ENCODE measurements around the gene SUGP2. TPM values are rescaled to one million over a fixed set of nuclear protein-coding genes. Genes with fewer than 3 reads are reported as not detected.

SUGP2 gene
- total and polyA plus RNA-seq, 2 of the 13 experiments (the other 11 are each of a cell fraction or from before 2014, with no cell fraction given): 40.6 to 57.7 TPM

DNA sequence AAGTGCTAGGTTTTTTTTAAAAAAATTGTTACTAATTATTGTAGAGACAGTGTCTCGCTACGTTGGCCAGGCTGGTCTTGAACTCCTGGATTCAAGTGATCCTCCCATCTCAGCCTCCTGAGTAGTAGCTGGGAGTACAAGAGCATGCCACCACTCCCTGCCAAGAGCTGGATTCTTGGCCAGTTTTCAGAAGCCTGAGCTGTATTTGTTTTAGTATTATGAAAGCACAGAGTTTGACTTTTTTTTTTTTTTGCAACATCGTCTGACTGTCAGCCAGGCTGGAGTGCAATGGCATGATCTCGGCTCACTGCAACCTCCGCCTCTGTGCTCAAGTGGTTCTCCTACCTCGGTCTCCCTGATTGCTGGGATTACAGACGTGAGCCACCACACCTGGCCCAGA lies 7.1 kb upstream of the SUGP2 start (continued):
- TF ChIP-seq, protein P1, sequence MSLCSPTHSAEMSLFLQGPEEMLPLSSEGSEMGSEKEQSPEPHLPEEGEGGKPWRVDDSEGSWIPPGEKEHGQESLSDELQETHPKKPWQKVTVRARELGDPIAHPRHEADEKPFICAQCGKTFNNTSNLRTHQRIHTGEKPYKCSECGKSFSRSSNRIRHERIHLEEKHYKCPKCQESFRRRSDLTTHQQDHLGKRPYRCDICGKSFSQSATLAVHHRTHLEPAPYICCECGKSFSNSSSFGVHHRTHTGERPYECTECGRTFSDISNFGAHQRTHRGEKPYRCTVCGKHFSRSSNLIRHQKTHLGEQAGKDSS (CRISPR knock-in tag; IDR thresholded peaks at IDR 0.05; ENCODE audit: borderline replicate concordance, low read depth): no peak
- TF ChIP-seq, protein P2, sequence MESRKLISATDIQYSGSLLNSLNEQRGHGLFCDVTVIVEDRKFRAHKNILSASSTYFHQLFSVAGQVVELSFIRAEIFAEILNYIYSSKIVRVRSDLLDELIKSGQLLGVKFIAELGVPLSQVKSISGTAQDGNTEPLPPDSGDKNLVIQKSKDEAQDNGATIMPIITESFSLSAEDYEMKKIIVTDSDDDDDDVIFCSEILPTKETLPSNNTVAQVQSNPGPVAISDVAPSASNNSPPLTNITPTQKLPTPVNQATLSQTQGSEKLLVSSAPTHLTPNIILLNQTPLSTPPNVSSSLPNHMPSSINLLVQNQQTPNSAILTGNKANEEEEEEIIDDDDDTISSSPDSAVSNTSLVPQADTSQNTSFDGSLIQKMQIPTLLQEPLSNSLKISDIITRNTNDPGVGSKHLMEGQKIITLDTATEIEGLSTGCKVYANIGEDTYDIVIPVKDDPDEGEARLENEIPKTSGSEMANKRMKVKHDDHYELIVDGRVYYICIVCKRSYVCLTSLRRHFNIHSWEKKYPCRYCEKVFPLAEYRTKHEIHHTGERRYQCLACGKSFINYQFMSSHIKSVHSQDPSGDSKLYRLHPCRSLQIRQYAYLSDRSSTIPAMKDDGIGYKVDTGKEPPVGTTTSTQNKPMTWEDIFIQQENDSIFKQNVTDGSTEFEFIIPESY (CRISPR knock-in tag; IDR thresholded peaks at IDR 0.05): no peak
- TF ChIP-seq, protein P3, sequence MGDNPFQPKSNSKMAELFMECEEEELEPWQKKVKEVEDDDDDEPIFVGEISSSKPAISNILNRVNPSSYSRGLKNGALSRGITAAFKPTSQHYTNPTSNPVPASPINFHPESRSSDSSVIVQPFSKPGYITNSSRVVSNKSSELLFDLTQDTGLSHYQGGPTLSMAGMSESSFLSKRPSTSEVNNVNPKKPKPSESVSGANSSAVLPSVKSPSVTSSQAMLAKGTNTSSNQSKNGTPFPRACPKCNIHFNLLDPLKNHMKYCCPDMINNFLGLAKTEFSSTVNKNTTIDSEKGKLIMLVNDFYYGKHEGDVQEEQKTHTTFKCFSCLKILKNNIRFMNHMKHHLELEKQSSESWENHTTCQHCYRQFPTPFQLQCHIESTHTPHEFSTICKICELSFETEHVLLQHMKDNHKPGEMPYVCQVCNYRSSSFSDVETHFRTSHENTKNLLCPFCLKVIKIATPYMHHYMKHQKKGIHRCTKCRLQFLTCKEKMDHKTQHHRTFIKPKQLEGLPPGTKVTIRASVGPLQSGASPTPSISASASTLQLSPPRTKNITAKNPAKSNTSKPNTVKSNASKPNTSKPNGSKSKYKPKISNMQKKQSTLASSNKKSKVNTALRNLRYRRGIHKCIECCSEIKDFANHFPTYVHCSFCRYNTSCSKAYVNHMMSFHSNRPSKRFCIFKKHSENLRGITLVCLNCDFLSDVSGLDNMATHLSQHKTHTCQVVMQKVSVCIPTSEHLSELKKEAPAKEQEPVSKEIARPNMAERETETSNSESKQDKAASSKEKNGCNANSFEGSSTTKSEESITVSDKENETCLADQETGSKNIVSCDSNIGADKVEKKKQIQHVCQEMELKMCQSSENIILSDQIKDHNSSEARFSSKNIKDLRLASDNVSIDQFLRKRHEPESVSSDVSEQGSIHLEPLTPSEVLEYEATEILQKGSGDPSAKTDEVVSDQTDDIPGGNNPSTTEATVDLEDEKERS (CRISPR knock-in tag; IDR thresholded peaks at IDR 0.05): peak; percentile 51; the same call in 1 of the 2 replicates
- TF ChIP-seq ZNF674 (CRISPR knock-in tag; IDR thresholded peaks at IDR 0.05; ENCODE audit: low read depth): no peak
- no peak for TF ChIP-seq HNF4A (CRISPR knock-in tag; IDR thresholded peaks at IDR 0.05)
- no peak for TF ChIP-seq ZFP36L1 (CRISPR knock-in tag; IDR thresholded peaks at IDR 0.05)
- TF ChIP-seq, protein P4, sequence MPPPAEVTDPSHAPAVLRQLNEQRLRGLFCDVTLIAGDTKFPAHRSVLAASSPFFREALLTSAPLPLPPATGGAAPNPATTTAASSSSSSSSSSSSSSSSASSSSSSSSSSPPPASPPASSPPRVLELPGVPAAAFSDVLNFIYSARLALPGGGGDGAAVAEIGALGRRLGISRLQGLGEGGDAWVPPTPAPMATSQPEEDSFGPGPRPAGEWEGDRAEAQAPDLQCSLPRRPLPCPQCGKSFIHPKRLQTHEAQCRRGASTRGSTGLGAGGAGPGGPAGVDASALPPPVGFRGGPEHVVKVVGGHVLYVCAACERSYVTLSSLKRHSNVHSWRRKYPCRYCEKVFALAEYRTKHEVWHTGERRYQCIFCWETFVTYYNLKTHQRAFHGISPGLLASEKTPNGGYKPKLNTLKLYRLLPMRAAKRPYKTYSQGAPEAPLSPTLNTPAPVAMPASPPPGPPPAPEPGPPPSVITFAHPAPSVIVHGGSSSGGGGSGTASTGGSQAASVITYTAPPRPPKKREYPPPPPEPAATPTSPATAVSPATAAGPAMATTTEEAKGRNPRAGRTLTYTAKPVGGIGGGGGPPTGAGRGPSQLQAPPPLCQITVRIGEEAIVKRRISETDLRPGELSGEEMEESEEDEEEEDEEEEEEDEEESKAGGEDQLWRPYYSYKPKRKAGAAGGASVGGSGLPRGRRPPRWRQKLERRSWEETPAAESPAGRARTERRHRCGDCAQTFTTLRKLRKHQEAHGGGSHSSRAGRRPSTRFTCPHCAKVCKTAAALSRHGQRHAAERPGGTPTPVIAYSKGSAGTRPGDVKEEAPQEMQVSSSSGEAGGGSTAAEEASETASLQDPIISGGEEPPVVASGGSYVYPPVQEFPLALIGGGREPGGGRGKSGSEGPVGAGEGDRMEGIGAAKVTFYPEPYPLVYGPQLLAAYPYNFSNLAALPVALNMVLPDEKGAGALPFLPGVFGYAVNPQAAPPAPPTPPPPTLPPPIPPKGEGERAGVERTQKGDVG (CRISPR knock-in tag; IDR thresholded peaks at IDR 0.05; ENCODE audit: borderline replicate concordance): no peak
- TF ChIP-seq ZMYM3 (CRISPR knock-in tag; IDR thresholded peaks at IDR 0.05): peak; percentile 71; the same call in 1 of the 2 replicates
- TF ChIP-seq ZNF264 (CRISPR knock-in tag; IDR thresholded peaks at IDR 0.05): peak; percentile 17; the same call in 1 of the 2 replicates
- peak; percentile 93 for TF ChIP-seq KDM1A (CRISPR knock-in tag; IDR thresholded peaks at IDR 0.05)
- peak; percentile 96 for TF ChIP-seq ZNF614 (CRISPR knock-in tag; IDR thresholded peaks at IDR 0.05; ENCODE audit: borderline replicate concordance)
- peak; percentile 32; the same call in 1 of the 2 replicates for TF ChIP-seq FOXJ3 (CRISPR knock-in tag; IDR thresholded peaks at IDR 0.05; ENCODE audit: borderline replicate concordance)
- no peak for TF ChIP-seq NFYC (CRISPR knock-in tag; IDR thresholded peaks at IDR 0.05)
- 0 out of 2 replicates have a peak, but pooled peaks have one; percentile 35 for TF ChIP-seq ZNF574 (CRISPR knock-in tag; IDR thresholded peaks at IDR 0.05)
- TF ChIP-seq ZNF362 (CRISPR knock-in tag; IDR thresholded peaks at IDR 0.05; ENCODE audit: borderline replicate concordance): peak; percentile 97
